Esophagus squamous epithelium (tissue), 5 donors: ENCODE results near the gene IGF2BP1. TPM values are rescaled to one million over a fixed set of nuclear protein-coding genes. Genes with fewer than 3 reads are reported as not detected.

Experiments
- DNase-seq: peaks from one replicate; lab custom pipeline; 2025; lab: John Stamatoyannopoulos, UW
- H3K27ac ChIP-seq, 4 donors: fragments of 200-600 bp; sonication (generic); one replicate each; pipeline ENCODE4 v1.5.1; 2016 to 2019; ENCODE audit warnings: mild to moderate bottlenecking in 1 of 4
- H3K27me3 ChIP-seq, 4 donors: fragments of 200-600 bp; sonication (generic); 1 replicate in 3 of 4; 2 replicates in 1 of 4; pipeline versions ENCODE4 v1.5.1 to v1.6.0; 2017 to 2021; ENCODE audit warnings: antibody characterized with exemption in 1 of 4
- H3K36me3 ChIP-seq, 3 donors: fragments of 200-600 bp; sonication (generic); one replicate each; pipeline ENCODE4 v1.5.1; 2016 to 2019
- H3K4me1 ChIP-seq, 3 donors: fragments of 200-600 bp; sonication (generic); one replicate each; pipeline ENCODE4 v1.5.1; 2017 to 2019
- H3K4me3 ChIP-seq, 4 donors: fragments of 200-600 bp; sonication (generic); 1 replicate in 3 of 4; 2 replicates in 1 of 4; pipeline ENCODE4 v1.5.1; 2016 to 2019; ENCODE audit warnings: mild to moderate bottlenecking in 2 of 4, moderate library complexity in 1 of 4
- H3K9me3 ChIP-seq, 3 donors: fragments of 200-600 bp; sonication (generic); one replicate each; pipeline ENCODE4 v1.5.1; 2016 to 2019
- CTCF ChIP-seq, 6 experiments: fragments of 450-650 bp in 4 of 6; fragments of 200-600 bp in 2 of 6; sonication (generic) in 2 of 6; IDR thresholded peaks; one replicate each; pipeline ENCODE4 v1.5.1; 2016 to 2019; ENCODE audit warnings: antibody characterized with exemption in 6 of 6, mild to moderate bottlenecking in 4 of 6, moderate library complexity in 4 of 6
- POLR2A ChIP-seq, 4 donors: fragments of 450-650 bp; IDR thresholded peaks; one replicate each; pipeline ENCODE4 v1.6.1; 2017; ENCODE audit warnings: antibody characterized with exemption in 4 of 4, mild to moderate bottlenecking in 4 of 4, moderate library complexity in 3 of 4
- WGBS, 2 donors: methylation state at CpG; one replicate each; pipeline ENCODE4 v1.1.5; 2018; 5-methylcytosine and 5-hydroxymethylcytosine counted together
- intact Hi-C: fragments of 100-400 bp; cut with DNase I; formaldehyde crosslinking; loops from one replicate; pipeline ENCODE4 v1.15.0; 2022
- total RNA-seq, 4 donors: library from RNA; depleted of rRNA; stranded (reverse); fragments of >200 nt; gene quantifications; one replicate each; pipeline ENCODE4 v1.1.0, GENCODE V29; 2016
- donor health status: DM: yes; HTN: yes; CAD: no.

The IGF2BP1 gene
- total RNA-seq, 4 donors from 2014 or later = not detected

- intact Hi-C loops = loop anchor here (10.0 kb wide), 1 partner anchor 223 kb away; no protein-coding TSS in a partner anchor
- no peak for DNase-seq
- Histone ChIP-seq H3K36me3 (no peaks in the 10 kb centered on the region), H3K4me1 (no peaks in the 10 kb centered on the region), H3K27me3 (peaks cover 0 to 66% (median 0%) of the 10 kb centered on the region in 4 donors), H3K9me3 (no peaks in the 10 kb centered on the region), H3K4me3 (no peak overlapping the region), H3K27ac (no peak overlapping the region)
- no peak for TF ChIP-seq CTCF (IDR thresholded peaks at IDR 0.05)
- TF ChIP-seq POLR2A (IDR thresholded peaks at IDR 0.05) = no peak
- WGBS, 2 donors = 71 to 87% methylated on average over 1 of the region's 1 CpG
These were observed 31.1 kb downstream of the IGF2BP1 start for GRCh38 chr17:49028271-49028670.

GRCh38 chr17:49029801-49030200 lies 32.6 kb downstream of the IGF2BP1 start:
- Histone ChIP-seq H3K4me1 (no peaks in the 10 kb centered on the region), H3K27ac (no peak overlapping the region), H3K9me3 (no peaks in the 10 kb centered on the region), H3K4me3 (no peak overlapping the region), H3K27me3 (peaks cover 0 to 70% (median 0%) of the 10 kb centered on the region in 4 donors), H3K36me3 (no peaks in the 10 kb centered on the region)
- DNase-seq = no peak
- TF ChIP-seq POLR2A (IDR thresholded peaks at IDR 0.05) (no peak), CTCF (IDR thresholded peaks at IDR 0.05) (no peak)
- intact Hi-C loops = loop anchor here (10.0 kb wide), 2 partner anchors 145 to 225 kb away; no protein-coding TSS in a partner anchor
- 57 to 75% methylated on average over 3 of the region's 3 CpGs for WGBS, 2 donors

GRCh38 chr17:49031965-49032928 lies 35.1 kb downstream of the IGF2BP1 start:
- TF ChIP-seq POLR2A (IDR thresholded peaks at IDR 0.05) = no peak
- peak; percentile 47 to 75 (median 58) for TF ChIP-seq CTCF (IDR thresholded peaks at IDR 0.05)
- H3K36me3 ChIP-seq = no peaks in the 10 kb centered on the region
- peaks cover 0 to 4% (median 3%) of the 10 kb centered on the region in 3 donors for H3K4me1 ChIP-seq
- no peaks in the 10 kb centered on the region for H3K9me3 ChIP-seq
- H3K27ac ChIP-seq = no peak overlapping the region
- WGBS, 2 donors = 36 to 47% methylated on average over 8 to 10 of the region's 11 CpGs
- no peak for DNase-seq
- intact Hi-C loops = loop anchor here (10.0 kb wide), 1 partner anchor 147 kb away; no protein-coding TSS in a partner anchor
- H3K27me3 ChIP-seq = peaks cover 0 to 70% (median 0%) of the 10 kb centered on the region in 4 donors
- H3K4me3 ChIP-seq = no peak overlapping the region

- Histone ChIP-seq H3K9me3 (no peaks in the 10 kb centered on the region), H3K4me3 (peak overlapping the region; percentile 6 to 49 (median 18)), H3K4me1 (peaks cover 0 to 4% (median 3%) of the 10 kb centered on the region in 3 donors), H3K36me3 (no peaks in the 10 kb centered on the region), H3K27me3 (peaks cover 0 to 86% (median 0%) of the 10 kb centered on the region in 4 donors), H3K27ac (no peak overlapping the region)
- TF ChIP-seq CTCF (IDR thresholded peaks at IDR 0.05) (peak; percentile 60 to 79 (median 72)), POLR2A (IDR thresholded peaks at IDR 0.05) (no peak)
- no peak for DNase-seq
- intact Hi-C loops = loop anchor here (10.0 kb wide), 1 partner anchor 151 kb away; no protein-coding TSS in a partner anchor
- 63 to 65% methylated on average over 27 to 35 of the region's 42 CpGs for WGBS, 2 donors
These were observed 38.5 kb downstream of the IGF2BP1 start for GRCh38 chr17:49035470-49036269.
